ENCODE results near the gene MS4A8.
"Not testable (repeated sequence)": the region's sequence is repeated elsewhere in the genome, so short reads cannot be mapped to it uniquely, and the experiment has no call there.

Gene MS4A8, protein sequence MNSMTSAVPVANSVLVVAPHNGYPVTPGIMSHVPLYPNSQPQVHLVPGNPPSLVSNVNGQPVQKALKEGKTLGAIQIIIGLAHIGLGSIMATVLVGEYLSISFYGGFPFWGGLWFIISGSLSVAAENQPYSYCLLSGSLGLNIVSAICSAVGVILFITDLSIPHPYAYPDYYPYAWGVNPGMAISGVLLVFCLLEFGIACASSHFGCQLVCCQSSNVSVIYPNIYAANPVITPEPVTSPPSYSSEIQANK

GRCh38 chr11:60699284-60699691 lies at the start of gene MS4A8:
MS4A8 (plus strand) TSS chr11:60699612; CDS start chr11:60700861, 1,249 bp downstream.
- no peak for DNase-seq

- DNase-seq: no peak
Measured at GRCh38 chr11:60657888-60658287, 41.5 kb upstream of the MS4A8 start.

DNA sequence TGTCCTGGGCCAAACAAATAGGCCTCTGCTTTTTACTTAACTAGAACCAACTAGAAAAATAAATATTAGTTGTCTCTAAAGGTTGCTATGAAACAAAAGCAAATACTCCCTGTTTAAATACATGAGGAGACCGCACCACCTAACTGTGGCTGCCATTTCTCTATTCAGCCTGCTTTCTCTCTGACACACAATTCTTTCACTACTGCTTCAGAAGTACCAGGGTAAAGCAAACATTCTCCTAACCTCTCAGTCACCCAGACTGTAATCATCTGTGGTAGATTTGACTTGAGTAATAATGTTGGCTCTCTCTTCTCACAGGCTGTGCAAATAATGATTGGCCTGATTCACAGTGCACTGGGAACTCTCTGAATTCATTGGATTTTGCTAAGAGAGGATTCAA lies 41.0 kb upstream of the MS4A8 start:
- DNase-seq: no peak

- no peak for DNase-seq
Measured at GRCh38 chr11:60672255-60672654, 27.2 kb upstream of the MS4A8 start.

DNA sequence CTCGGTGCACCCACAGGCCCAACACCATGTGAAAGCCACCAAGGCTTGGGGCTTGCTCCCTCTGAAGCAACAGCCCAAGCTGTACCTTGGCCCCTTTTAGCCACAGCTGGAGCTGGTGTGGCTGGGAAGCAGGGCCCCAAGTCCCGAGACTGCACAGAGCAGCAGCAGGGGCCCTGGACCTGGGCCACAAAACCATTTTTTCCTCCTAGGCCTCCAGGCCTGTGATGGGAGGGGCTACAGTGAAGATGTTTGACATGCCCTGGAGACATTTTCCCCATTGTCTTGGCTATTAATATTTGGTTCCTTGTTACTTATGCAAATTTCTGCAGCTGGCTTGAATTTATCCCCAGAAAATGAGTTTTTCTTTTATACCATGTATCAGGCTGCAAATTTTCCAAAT lies 21.2 kb upstream of the MS4A8 start:
- not testable (repeated sequence) for DNase-seq

DNA sequence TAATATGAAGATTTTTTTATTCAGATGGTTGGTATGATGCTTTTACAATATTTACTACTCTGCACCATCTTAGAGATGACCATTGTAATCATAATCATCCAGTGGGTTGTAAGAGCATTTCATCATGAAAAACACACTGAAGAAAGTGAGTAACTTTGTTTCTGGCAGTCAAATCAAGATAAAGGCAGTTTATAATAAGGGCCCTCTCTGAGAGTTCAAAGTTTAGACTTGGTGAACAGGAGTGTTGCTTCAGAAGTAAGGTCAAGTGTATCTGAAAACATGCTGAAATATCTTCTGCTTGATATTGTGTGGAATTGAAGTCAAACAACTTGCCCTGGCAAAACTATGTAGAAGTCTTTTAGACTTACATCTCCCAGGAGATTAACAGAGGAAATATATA lies 19.5 kb upstream of the MS4A8 start:
- DNase-seq: no peak

DNA sequence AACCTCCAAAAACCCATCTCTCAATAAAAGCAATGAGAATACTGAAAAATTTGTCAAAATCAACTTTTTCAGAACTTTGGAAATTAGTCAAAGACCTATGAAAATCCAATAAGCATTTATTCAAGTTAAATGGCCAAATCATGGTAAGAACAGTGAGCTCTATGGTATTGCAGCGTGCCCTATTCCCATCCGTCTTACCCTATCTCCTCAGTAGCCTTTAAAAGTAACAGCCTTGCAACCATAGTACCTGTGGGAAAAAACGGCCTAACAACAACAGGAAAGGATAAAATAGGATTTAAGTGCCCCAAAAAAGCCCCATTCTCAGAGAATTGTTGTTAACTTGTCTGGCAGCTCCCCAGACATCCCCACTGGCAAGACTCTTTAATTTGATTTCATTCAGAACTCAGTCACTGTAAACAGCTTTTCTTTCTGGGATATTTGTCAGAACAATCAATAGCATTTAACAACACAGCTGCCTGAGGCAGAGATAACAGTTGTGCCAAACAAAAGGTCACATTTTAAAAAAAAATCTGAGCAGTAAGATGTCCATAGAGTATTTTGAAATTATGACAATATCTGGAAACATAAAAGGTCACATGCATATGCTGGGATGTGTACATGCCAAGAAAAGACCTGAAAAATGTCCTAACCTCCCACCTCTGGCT lies 18.8 kb upstream of the MS4A8 start:
- DNase-seq: no peak

DNA sequence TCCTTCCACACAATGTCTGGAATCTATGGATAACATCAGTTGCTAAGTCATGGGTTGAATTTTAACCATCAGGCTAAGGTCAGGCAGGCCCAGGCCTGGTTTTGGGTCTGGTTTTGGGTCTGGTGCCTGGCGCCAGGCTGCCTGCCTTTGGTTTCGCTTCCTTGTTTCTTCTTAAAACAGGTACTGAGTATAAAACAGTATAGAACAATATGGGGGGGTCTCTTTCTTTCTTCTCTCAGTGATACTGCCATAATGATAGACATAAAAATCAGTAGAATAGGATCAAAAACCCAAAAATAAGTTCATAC lies 14.9 kb upstream of the MS4A8 start:
- not testable (repeated sequence) for DNase-seq

- no peak for DNase-seq
Measured at GRCh38 chr11:60691661-60692060, 7.8 kb upstream of the MS4A8 start.

- DNase-seq: no peak
Measured at GRCh38 chr11:60699936-60700335, 524 bp downstream of the MS4A8 start.

DNA sequence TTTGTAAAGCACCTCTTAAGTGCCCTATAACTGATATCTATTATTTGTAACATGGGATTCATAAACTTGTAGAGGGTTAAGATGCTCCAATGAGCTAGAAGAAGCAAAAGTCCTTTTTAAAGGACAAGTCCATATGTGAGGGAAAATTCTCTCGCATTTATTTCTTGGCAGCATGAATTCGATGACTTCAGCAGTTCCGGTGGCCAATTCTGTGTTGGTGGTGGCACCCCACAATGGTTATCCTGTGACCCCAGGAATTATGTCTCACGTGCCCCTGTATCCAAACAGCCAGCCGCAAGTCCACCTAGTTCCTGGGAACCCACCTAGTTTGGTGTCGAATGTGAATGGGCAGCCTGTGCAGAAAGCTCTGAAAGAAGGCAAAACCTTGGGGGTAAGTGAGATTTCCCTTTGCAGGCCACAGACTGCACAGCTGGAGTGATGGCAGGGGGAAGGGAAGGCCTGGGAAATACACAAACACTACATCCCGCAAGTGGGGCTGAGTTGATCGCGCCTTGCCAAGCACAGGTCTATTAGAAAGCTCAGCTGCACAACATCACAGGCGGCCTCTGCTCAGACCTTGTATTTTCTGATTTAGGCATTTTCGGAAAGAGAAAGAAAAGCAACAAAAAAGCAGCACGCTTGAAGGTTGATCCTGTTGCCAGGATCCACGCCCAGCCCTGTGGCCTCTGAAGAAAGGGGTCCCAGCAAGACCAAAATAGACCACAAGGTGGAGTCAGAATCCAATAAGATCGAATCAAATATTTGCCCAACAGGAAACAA lies 1.5 kb downstream of the MS4A8 start:
- no peak for DNase-seq

GRCh38 chr11:60701469-60701818 lies 2.0 kb downstream of the MS4A8 start:
- DNase-seq: no peak

- no peak for DNase-seq
Measured at GRCh38 chr11:60703374-60703773, 4.0 kb downstream of the MS4A8 start.

DNA sequence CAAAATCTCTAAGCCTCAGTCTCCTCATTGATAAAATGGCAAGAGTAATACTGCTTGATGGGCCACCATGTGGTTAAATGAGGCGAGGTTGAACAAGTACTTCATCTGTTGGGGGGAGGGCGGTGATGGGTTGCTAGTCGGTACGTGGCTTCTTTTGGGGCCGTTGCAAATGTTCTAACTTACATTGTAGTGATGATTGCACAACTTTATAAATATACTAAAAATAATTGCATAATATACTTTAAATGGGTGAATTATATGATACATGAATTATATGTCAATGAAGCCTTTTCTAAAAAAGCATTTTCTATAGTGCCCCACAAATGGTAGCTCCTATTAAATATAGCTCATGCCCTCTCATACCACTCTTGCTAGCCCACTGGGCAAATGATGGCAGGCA lies 6.5 kb downstream of the MS4A8 start:
- DNase-seq: no peak

- DNase-seq: no peak
Measured at GRCh38 chr11:60706931-60707330, 7.5 kb downstream of the MS4A8 start.

- no peak for DNase-seq
Measured at GRCh38 chr11:60710482-60710881, 11.1 kb downstream of the MS4A8 start.

- DNase-seq: no peak
Measured at GRCh38 chr11:60711276-60711675, 11.9 kb downstream of the MS4A8 start.

GRCh38 chr11:60713423-60713822 lies 14.0 kb downstream of the MS4A8 start:
- not testable (repeated sequence) for DNase-seq

- DNase-seq: no peak
Measured at GRCh38 chr11:60717956-60718355, 18.5 kb downstream of the MS4A8 start.

- no peak for DNase-seq
Measured at GRCh38 chr11:60718524-60719316, 19.3 kb downstream of the MS4A8 start.

GRCh38 chr11:60719391-60719790 lies 20.0 kb downstream of the MS4A8 start:
- no peak for DNase-seq

GRCh38 chr11:60720460-60720859 lies 21.0 kb downstream of the MS4A8 start:
- no peak for DNase-seq

GRCh38 chr11:60724420-60724819 lies 25.0 kb downstream of the MS4A8 start, which contains the start of gene MS4A18:
MS4A18 (plus strand) TSS chr11:60724720.
- no peak for DNase-seq
